Activated effector memory CD4-positive, alpha-beta T cell treated with Interleukin-2 at 50 U/mL for 16 hours (primary cell): ENCODE results near the gene HSF2BP.
"Not testable (repeated sequence)": the region's sequence is repeated elsewhere in the genome, so short reads cannot be mapped to it uniquely, and the experiment has no call there.

ENCODE experiments used
- DNase-seq: peaks from one replicate; pipeline ENCODE4 v3.0.0-alpha.2; 2020

Gene HSF2BP

GRCh38 chr21:43513023-43513422 lies 146.3 kb downstream of the HSF2BP start:
- not testable (repeated sequence) for DNase-seq

GRCh38 chr21:43511209-43511608 lies 148.1 kb downstream of the HSF2BP start:
- DNase-seq = not testable (repeated sequence)

GRCh38 chr21:43510669-43511068 lies 148.6 kb downstream of the HSF2BP start:
- not testable (repeated sequence) for DNase-seq

GRCh38 chr21:43503892-43504291 lies 155.4 kb downstream of the HSF2BP start:
- not testable (repeated sequence) for DNase-seq

GRCh38 chr21:43503075-43503750 lies 156.1 kb downstream of the HSF2BP start:
- not testable (repeated sequence) for DNase-seq

- DNase-seq = not testable (repeated sequence)
Observed at GRCh38 chr21:43502407-43503071, 156.7 kb downstream of the HSF2BP start.

- DNase-seq = not testable (repeated sequence)
Observed at GRCh38 chr21:43498924-43499323, 160.4 kb downstream of the HSF2BP start.

- not testable (repeated sequence) for DNase-seq
Observed at GRCh38 chr21:43498065-43498464, 161.2 kb downstream of the HSF2BP start.

- DNase-seq = not testable (repeated sequence)
Observed at GRCh38 chr21:43494279-43495012, 164.8 kb downstream of the HSF2BP start.

GRCh38 chr21:43493471-43493870 lies 165.8 kb downstream of the HSF2BP start:
- not testable (repeated sequence) for DNase-seq

- not testable (repeated sequence) for DNase-seq
Observed at GRCh38 chr21:43488235-43488634, 171.1 kb downstream of the HSF2BP start.

GRCh38 chr21:43486051-43486450 lies 173.2 kb downstream of the HSF2BP start:
- DNase-seq = not testable (repeated sequence)

GRCh38 chr21:43485016-43485415 lies 174.3 kb downstream of the HSF2BP start:
- not testable (repeated sequence) for DNase-seq

GRCh38 chr21:43479197-43479596 lies 180.1 kb downstream of the HSF2BP start:
- DNase-seq = not testable (repeated sequence)
